Stimulated activated CD4-positive, alpha-beta T cell treated with anti-CD3 and anti-CD28 coated beads, Interleukin-15, amount 100 ng/mL, for 1 hour (primary cell): ENCODE results near the gene ADCK1.
"Not testable (repeated sequence)": the region's sequence is repeated elsewhere in the genome, so short reads cannot be mapped to it uniquely, and the experiment has no call there.

Source experiments
- DNase-seq, 2 donors: peaks; one replicate each; pipeline ENCODE4 v3.0.0-alpha.2; 2020; ENCODE audit warnings: low read depth in 1 of 2, low spot score in 1 of 2

Gene ADCK1

GRCh38 chr14:77808250-77808649, 8.3 kb downstream of the ADCK1 start:
- no peak for DNase-seq

DNA sequence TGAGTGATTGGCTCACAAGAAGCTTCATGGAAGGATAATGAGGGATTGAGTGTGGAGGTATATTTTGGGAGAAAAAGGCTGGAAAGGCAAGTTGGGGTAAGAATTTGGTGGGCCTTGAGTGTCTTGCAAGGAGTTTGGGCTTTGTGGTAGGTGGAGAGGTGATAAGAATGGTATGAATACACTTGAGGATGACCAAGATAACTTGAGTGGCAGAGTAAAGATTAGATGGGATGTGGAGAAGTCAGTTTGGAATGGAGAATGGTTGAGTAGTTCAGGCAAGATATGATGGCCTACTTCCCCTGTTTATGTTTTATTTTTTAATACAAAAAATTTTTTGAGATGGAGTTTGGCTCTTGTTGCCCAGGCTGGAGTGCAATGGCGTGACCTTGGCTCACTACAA, 9.1 kb downstream of the ADCK1 start:
- DNase-seq, result no peak

DNA sequence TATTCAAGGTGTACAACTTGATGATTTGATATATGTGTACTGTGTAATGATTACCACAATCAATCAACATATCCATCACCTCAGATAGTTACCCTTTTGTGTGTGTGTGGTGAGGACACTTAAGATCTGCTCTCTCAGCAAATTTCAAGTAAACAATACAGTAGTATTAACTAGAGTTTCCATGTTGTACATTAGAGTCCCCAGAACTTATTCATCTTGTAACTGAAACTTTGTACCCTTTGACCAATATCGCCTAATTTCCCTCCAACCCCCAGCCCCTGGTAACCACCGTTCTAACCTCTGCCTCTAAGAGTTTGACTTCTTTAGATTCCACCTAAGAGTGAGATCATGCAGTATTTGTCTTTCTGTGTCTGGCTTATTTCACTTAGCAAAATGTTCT, 12.1 kb downstream of the ADCK1 start:
- no peak for DNase-seq

GRCh38 chr14:77812682-77813081, 12.8 kb downstream of the ADCK1 start:
- DNase-seq, result not testable (repeated sequence)

DNA sequence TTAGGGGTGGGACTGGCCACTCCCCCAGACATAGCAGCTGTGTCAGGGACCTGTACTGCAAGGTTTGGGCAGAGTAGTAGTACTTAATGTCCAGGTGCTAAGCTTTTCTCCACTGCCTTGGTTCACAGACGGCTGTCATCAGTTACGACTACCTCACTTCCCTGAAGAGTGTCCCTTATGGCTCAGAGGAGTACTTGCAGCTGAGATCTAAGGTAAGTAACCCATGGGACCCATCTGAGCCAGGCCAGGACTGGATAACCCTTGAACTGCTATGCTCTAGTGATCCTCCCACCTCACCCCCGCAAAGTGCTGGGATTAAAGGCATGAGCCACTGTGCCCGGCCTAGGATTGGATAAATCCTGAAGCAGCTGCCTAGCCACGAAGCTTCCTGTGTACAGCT, 22.4 kb downstream of the ADCK1 start:
- DNase-seq, result no peak

GRCh38 chr14:77822741-77823140, 22.8 kb downstream of the ADCK1 start:
- no peak for DNase-seq

GRCh38 chr14:77823378-77823777, 23.5 kb downstream of the ADCK1 start:
- DNase-seq, result no peak

DNA sequence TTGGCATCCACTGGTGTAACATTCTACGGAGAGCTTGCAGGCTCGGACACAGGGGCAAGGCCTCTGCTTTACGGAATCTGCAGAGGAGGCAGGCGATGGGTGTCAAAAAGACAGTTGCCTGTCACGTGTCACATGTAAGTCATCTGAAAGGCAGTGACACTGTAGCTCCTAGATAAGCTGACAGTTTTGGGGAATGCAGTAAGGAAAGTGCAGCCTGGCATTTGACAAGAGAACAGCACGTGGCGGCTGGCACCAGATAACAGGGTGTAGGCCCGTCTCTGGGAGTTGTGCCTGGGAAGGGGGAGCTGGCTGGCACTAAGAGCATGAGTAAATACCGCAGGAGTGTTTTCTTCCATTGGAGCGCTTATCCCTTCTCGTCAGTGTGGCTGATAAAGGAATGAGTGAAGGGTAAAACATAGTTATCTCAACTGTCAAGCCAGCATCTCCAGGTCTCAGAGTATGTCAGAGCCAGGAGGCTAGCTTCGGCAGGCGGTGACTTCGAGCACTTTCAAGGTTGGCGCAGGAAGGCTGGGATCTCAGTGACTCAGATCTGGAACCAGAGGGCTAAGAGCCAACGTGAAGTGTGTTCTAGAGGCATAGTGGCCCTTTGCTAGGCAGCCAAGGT, 26.1 kb downstream of the ADCK1 start:
- no peak for DNase-seq

GRCh38 chr14:77830692-77831091, 30.8 kb downstream of the ADCK1 start:
- no peak for DNase-seq

GRCh38 chr14:77832297-77832696, 32.4 kb downstream of the ADCK1 start:
- DNase-seq, result no peak

- no peak for DNase-seq
Observed at GRCh38 chr14:77837926-77838325, 38.0 kb downstream of the ADCK1 start.

DNA sequence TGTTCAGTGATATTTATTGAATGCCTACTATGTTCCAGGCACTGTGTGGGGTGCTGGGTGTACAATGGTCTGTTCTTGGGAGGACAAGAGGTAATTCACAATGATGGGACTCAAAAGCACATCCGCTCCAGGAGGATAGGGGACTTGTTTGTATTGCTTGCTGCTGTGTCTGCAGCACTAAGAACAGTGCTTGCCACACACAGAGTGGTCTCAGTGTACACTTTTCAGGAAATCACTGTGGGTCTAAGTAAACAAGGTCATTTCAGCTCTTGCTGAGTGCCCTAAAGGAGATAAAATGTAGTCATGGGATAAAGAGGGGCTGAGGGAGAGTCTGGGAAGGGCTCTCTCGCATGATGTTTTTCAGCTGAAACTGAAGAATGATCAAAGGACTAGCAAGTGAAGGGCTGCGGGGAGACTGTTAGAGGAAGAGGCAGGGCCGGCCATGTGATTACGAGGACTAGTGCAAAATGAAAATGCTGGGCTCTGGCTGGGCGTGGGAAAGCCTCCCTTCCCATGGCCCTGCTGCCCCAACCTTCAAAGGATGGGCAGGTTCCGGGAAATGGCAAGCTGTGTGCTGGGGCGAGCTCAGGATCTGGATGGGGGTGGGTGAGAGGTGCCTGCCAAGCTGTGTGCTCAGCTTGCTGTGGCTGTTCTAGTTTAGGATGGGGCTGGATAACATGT, 39.1 kb downstream of the ADCK1 start:
- DNase-seq, result no peak

DNA sequence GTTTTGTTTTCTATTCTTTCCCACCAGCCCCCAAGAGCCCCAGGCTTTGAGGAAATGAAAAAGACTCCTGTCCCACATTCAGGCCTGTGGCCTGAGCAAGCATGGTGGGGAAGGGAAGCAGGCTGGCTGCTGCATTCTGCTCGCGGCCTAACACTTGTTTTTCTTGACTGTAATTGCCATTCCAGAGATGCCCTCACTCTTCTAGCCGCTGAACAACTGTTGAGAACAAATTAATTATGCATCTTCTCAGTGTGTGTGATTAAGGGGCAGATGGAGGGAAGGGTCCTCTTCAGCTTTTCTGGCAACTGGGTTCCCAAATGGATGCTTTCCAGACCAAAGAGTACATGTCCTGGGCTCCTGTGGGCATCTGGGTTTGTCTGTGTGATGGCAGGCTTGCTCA, 43.3 kb downstream of the ADCK1 start:
- no peak for DNase-seq

DNA sequence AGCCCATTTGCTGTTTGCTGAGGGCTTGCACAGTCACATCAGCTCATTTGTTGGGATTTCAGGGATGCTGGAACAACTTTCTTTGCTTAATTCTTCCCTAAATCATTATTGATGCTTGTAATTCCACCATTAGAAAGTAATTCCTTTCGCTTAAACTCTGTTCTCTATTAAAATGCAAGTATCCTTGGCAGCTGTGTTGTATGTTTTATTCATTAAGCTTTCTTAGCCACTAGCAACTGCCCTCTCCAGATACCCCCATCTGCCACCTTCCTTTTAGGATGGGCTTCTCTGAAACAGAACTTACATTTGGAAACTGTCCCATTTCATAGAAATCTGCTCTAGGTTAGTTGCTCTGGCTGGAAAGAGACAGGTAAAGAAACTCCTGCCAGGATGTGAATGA, 43.7 kb downstream of the ADCK1 start:
- DNase-seq, result no peak

DNA sequence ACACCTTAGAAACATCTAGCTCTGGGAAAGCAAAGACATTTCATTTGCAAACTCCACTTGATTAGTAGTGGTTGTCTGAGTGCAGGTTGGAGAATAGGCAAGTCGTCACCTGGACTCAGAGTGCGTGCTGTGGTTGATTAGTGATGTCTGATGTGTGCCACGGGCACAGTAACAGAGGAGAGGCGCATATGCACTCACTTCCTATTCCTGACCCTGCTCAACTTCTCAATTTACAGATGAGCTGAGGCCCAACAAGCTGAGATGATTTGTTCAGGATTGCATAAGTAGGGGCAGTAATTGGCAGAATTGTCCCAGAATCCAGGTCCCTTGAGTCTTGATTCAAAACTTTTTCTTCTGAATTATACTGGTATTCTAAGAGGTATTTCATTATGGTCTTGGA, 44.9 kb downstream of the ADCK1 start:
- no peak for DNase-seq

- DNase-seq, result no peak
Observed at GRCh38 chr14:77848031-77848430, 48.1 kb downstream of the ADCK1 start.

DNA sequence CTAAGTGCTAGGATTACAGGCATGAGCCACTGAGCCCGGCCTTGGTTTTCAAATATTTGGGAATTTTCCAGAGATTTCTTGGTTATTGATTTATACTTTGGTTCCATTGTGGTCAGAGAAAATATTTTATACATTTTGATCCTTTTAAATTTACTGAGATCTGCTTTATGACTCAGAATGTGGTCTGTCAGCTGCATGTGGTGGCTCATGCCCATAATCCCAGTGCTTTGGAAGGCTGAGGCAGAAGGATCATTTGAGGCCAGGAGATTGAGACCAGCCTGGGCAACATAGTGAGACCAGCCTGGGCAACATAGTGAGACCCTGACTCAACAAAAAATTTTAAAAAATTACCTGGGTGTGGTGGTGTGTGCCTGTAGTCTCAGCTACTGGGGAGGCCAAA, 49.8 kb downstream of the ADCK1 start:
- no peak for DNase-seq

DNA sequence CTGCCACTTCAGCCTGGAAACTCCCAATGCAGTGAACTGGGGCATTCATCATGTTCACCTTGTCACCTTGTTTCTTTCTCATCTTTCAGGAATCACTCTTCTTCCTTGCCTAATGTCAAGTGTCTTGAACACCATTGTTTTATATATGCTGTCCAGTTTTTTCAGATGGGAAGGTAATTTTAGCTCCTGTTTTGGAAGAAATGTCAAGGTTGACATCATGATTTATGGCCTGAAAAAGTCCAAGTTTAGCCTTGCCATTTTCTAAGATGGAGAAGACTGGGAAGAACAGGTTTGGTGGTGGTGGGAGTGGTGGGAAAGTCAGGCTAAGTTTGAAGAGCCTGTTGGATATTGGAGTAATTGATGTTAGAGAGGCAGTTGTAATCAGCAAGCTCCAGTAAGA, 54.0 kb downstream of the ADCK1 start:
- DNase-seq, result no peak

DNA sequence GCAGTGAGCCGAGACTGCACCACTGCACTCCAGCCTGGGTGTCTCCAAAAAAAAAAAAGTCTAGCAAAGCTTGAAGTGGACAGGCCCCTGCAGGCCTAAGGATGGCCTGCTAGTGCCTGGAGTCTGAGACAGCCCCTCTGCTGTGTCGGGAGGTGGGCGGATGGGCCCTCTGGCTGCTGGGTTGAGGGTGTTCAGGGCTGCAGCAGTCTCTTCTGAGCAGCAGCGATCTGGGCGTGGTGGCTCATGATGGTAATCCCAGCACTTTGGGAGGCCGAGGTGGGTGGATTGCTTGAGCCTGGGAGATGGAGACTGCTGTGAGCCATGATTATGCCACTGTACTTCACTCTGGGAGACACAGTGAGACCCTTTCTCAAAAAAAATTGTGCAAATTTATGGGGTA, 57.0 kb downstream of the ADCK1 start:
- no peak for DNase-seq

DNA sequence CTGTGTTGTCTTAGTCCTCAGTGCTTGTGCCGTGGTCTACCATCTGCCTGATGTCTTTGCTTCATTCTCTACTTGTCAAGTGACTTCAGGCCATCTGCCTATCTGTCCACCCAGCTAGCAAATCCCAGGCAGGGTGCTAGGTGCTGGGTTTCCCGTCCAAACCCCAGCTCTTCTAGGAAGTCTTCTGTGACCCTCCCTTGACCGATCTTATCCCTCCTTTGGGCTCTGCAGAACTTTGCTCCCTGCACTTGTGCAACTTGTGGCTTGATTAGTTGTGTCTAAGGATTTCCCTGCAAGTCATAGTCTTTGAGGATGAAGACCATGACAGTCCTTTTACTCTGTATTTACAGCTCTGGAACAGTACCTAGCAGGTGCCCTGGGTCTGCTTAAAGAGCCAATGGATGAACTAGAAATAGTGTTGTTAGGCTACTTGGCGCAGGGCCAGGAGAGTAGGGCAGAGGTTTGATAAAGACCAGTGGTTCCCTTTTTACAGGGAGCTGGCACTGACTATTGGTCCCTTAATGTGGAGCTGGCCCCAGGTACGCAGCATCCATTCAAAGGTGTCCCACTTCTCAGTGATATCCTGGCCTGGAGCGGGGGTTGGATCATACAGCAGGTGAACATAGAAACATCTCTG, 60.1 kb downstream of the ADCK1 start:
- no peak for DNase-seq

- no peak for DNase-seq
Observed at GRCh38 chr14:77861201-77861600, 61.3 kb downstream of the ADCK1 start.

- DNase-seq, result peak; percentile 49 to 61
Observed at GRCh38 chr14:77862154-77862786, 62.4 kb downstream of the ADCK1 start.
